C1 segment of cervical spinal cord (tissue), 14 donors: ENCODE data around the gene SEMA7A.
A peak's percentile ranks its signal among the peaks of the same experiment; 100 is the strongest.

Source experiments
- DNase-seq, 14 donors: peaks; one replicate each; lab custom pipeline; 2025; lab: John Stamatoyannopoulos, UW

The SEMA7A gene

GRCh38 chr15:74431645-74432044 lies 2.1 kb downstream of the SEMA7A start:
- peak in 6 of 14 donors; percentile 13 to 58 (median 32) for DNase-seq

DNA sequence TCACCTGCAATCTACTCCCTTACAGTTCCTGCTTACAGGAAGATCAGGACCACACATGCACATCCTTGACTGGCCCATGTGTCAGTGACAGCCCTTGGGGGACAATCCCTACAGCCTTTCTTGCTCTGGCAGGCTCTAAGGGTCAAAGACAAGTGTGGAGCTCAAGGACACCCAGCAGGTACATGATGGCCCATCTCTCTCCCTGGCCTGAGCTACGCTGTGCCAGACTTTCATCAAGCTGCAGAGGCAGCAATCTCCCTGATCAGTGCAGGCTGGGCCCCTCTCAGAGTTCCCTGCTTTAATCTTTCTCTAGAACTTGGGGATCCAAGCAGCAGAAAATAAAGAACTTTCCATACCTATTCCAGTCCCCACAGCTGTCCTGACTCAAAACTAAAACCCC lies 2.6 kb downstream of the SEMA7A start:
- DNase-seq: peak in 1 of 14 donors; percentile 38

GRCh38 chr15:74430510-74430951 lies 3.2 kb downstream of the SEMA7A start:
- DNase-seq: peak in 3 of 14 donors; percentile 38 to 49 (median 38)

DNA sequence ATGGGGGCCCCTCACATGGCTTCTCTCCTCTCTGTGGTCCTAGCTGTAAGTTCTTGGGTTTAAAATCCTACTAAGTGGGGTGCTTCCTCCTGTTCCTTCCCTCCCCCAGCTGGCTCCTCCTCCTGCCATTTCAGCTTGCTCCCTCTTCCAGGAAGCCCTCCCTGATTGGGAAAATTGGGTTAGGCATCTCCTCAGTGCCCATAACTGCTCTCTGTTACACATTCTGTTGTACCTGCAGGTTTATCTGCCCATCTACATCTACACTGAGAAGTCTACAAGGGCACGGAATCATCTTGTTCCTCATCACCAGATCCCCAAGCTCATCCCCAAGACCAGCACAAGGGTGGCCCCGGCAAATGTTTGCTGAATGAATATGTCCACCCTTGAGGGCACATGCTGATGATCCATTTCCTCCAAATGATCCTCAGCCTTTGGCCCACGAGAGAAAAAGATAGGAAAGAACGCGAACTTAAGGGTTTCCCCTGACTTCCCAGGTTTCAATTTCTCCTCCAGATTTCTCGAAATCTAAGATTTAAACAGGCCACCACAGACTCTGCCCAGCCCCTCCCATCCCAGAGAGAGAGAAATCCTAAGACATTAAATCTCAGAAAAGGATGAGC lies 3.9 kb downstream of the SEMA7A start:
- no peak for DNase-seq

- peak in 4 of 14 donors; percentile 32 to 51 (median 38) for DNase-seq
Observed at GRCh38 chr15:74428970-74429780, 4.6 kb downstream of the SEMA7A start.

DNA sequence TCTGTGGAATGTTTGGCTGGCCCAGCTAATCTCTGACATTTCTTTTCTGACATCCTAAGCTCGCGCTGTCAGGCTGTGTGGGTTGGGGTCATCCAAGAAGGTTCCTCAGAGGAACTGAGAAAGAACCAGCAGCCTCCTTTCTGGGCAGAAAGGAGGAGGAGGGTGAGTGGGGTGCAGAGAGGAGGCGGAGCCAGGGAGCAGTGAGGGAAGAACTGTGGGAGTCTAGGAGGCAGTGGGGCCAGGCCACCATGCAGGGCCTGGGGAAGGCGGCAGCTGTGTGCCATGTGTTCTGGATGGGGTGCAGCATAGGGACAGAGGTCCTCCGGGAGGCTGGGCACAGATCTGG lies 5.3 kb downstream of the SEMA7A start:
- DNase-seq: peak in 4 of 14 donors; percentile 34 to 51 (median 38)

DNA sequence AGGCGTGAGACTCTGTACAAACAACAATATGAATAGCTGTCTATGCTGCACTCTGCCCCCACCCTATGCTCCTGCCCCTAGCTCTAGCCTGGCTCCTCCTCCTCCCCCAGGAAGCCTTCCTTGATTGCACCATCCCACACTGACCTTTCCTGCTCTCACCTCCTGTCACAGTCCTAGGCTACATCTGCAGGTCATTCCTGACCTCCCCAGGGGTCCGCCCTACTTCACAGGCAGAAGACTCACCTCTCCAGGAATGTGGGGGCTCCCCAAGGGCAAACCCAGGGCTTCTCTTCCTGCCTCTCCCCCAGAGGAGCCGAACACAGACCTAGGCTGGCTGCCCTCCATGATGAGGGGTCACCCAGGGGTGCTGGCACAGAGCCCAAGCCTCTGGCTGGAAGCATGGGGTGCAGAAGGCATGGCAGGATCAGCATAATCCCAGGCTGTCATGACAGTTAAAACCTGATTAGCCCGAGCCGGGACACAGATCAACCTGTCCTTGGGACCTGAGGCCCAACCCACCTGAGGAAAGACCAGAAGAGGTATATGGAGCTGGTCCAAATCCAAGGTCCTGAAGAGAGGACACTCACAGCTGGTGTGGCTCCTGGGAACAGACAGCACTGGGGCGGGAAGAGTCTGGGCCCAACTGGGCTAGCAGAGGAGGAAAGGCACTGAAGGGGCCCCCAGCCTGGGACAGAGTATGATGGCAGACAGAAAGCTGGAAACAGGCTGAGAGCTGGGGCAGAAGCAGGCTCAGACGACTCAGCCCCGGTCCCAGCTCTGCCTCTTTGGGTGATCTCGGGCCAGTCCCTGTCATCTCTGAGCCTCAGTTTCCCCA lies 5.9 kb downstream of the SEMA7A start:
- no peak for DNase-seq

DNA sequence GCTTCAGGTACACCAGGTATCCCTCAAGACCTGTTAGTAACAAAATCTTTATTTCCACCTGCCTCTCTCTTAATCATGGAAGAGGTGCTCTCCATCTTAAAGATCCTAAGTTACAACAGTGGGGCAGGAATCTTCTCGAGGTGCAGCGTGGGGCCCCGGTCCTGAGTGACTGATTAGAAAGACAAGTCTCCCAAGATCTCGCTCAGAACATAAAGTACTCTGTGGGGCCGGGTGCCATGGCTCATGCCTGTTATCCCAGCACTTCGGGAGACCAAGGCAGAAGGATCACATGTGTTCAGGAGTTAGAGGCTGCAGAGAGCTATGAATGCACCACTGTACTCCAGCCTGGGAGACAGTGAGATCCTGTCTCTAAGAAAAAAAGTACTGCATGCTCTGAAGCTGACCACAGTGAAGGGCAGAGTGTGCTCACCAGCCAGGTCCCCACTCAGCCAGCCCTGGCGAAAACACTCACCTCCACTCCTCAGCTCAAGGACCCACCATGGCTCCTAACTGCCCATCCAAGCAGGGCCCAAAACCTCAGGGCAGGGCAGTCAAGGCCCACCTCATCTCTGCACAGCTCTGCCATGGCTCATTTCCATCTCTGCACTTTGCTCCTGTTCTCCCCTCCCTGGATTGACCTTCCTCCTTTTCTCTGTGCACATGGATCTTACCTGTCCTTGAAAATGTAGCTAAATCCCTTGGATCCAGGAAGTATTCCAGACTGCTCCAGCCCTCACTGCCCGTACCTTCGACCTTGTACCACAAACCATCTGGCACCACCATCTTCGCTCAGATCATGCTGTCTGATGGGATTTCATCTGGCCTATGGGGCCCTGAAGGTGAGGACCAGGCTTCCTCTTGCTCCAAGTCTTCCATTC lies 7.1 kb downstream of the SEMA7A start:
- peak in 3 of 14 donors; percentile 9 to 47 (median 22) for DNase-seq

DNA sequence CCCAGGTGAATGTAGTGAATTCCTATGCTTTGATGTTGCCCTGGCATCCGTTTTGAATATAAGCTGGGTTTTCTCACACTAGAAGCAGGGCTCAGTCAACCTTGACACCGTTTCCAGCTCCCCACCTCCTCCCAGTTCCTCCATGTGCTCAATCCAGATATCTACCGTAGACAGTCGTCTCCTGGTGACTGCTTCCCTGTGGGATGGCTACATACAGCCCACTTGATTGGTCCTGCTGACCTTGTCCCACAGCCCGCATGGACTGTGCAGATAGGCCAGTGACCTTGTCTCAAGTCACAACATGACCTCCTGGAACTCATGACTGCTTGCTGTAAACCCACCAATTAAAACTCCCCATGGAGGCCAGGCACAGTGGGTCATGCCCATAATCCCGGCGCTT lies 8.1 kb downstream of the SEMA7A start:
- no peak for DNase-seq

- peak in 1 of 14 donors; percentile 72 for DNase-seq
Observed at GRCh38 chr15:74424901-74425528, 8.7 kb downstream of the SEMA7A start.

DNA sequence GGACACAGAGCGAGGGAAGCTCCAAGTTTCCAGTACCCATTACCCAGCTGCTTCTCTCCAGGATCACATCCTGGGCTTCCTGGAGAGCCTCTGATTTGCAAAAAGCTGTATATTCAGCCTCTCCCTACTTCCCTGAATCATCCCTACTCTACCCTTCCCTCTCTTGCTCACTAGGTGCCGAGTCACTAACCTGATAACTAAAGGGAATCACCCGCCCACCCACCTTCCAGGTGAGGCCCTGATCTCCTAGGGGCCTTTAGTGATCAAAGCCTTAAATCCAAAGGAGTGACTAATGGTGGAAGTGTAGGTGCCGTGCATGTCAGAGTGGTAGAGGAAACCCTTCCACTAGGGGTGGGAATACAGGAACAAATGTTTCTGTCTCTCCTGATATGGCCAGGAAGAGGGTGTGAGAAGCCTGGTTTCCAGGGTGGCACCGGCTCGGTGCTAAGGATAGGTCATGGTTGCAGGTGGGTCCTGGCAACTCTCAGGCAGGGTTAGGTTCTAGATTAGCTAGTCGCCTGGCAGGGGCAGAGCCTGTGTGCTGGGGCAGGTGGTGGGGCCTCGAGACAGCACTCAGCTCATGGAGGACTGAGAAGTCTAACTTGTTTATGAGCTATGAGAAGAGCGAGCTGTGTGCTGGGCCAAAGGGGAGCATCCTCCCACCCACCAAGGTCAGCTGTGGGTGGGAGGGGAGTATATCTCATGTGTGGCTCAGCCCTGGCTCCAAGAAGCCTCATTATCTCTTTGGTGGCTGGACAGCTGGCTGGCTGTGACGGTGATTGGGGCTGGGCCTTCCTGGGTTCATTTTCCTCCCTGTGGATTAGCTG lies 10.1 kb downstream of the SEMA7A start:
- DNase-seq: peak in 4 of 14 donors; percentile 24 to 52 (median 32)

DNA sequence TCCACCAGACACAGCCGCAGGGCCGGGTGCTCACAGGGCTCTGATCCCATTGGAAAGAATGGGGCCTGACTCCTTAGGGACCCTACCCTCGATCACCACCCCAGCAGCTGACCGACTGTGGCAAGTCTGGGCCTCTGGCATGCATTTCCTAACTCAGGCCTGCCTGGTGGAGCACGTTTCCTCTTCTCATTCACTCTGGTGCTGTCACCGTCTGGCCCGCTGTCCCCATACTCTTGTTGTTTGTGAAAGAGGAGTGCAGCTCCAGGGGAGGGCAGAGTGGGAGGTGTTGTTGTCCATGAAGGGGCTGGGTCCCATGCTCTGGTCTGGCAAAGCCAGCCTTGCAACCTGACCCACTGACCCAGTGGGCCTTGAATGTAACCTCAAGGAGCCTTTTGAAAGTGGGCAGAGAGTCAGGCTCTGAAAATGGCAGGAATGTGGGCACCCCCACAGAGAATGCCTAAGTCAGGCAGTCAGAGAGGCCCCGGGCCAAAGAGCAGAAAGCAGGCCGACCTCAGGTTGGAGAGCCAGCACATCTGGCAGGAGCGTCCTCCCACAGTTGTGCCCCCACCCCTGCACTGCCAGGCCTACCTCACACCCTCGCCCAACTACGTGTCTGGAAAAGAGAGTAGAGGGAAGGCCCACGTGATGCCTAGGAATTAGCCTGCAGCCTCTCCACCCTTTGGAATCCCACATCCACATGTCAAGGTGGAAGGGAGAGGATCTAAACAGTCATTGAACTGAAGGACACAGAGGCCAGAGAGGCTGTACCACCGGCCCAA lies 10.9 kb downstream of the SEMA7A start:
- DNase-seq: peak in 10 of 14 donors; percentile 16 to 73 (median 53)

GRCh38 chr15:74422265-74422651 lies 11.5 kb downstream of the SEMA7A start:
- DNase-seq: peak in 3 of 14 donors; percentile 66 to 67 (median 66)

- peak in 13 of 14 donors; percentile 19 to 96 (median 83) for DNase-seq
Observed at GRCh38 chr15:74421302-74422245, 12.2 kb downstream of the SEMA7A start.

- peak in 3 of 14 donors; percentile 21 to 39 (median 30) for DNase-seq
Observed at GRCh38 chr15:74420193-74420905, 13.4 kb downstream of the SEMA7A start.

GRCh38 chr15:74419432-74419831 lies 14.3 kb downstream of the SEMA7A start:
- no peak for DNase-seq
